ENCODE measurements around the gene DHX8. TPM values are rescaled to one million over a fixed set of nuclear protein-coding genes. Genes with fewer than 3 reads are reported as not detected.
A peak's percentile ranks its signal among the peaks of the same experiment; 100 is the strongest.

DHX8 gene
- total RNA-seq, 1 experiment from 2014 or later, result 53.5 TPM

DNA sequence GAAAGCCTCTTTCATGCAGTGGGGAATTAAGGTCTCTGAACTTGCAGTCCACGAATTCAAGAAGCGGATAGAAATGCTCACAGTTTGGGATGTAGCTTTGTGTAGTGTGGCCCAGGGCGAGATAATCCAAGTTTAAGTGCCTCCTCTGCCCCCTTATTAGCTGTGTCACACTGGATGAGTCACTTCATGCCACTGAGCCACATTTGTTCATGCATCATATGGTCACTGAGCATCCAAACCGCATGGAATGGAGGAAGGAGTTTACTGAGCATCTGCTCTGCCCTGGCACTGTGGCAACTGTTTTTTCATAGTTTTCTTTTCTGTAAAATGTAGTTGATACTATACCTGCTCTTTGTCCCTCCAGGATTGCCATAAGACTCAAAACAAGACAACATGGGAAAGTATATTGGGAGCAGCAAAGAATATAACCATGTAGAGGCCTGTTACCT, 15.1 kb upstream of the DHX8 start:
- intact Hi-C loops (cut with micrococcal nuclease), result no loop called here
- TF ChIP-seq FOSL1 (IDR thresholded peaks at IDR 0.05; ENCODE audit: low read depth) (peak; percentile 53), EGR1 (IDR thresholded peaks at IDR 0.05; ENCODE audit: low read depth) (no peak), JUND (IDR thresholded peaks at IDR 0.05) (0 out of 2 replicates have a peak, but pooled peaks have one; percentile 37)
- Histone ChIP-seq H3K27ac (ENCODE audit: low read depth, low read length) (no peak overlapping the region), H3K27me3 (ENCODE audit: insufficient read depth, low read length) (no peaks in the 10 kb centered on the region), H3K4me1 (ENCODE audit: control insufficient read depth in 1 of 2, insufficient read depth in 2 of 2, low read length in 2 of 2) (peaks cover 0 to 17% of the 10 kb centered on the region in 2 experiments; a peak in 2 of 4 replicates), H3K9me2 (ENCODE audit: insufficient read depth) (no peaks in the 10 kb centered on the region), H3K36me3 (ENCODE audit: control insufficient read depth in 1 of 2, insufficient read depth in 2 of 2, low read length in 2 of 2) (no peaks in the 10 kb centered on the region), H4K20me1 (ENCODE audit: insufficient read depth) (no peaks in the 10 kb centered on the region), H3K9me3 (ENCODE audit: control insufficient read depth in 1 of 2, insufficient read depth in 1 of 2, low read depth in 1 of 2, low read length in 2 of 2) (no peaks in the 10 kb centered on the region), H3K4me3 (replicated peaks in 1 of 2; ENCODE audit: low read depth in 1 of 2, low read length in 2 of 2) (0 out of 4 replicates have a peak overlapping the region, but pooled peaks of 1 of the 2 experiments have one; percentile 12), H3K9ac (ENCODE audit: low read length) (0 out of 2 replicates have a peak overlapping the region, but pooled peaks have one; percentile 2), H2AFZ (ENCODE audit: low read depth, low read length, poor library complexity, severe bottlenecking) (peak overlapping the region; percentile 97), H3K79me2 (ENCODE audit: insufficient read depth, low read length) (no peaks in the 10 kb centered on the region), H3K4me2 (ENCODE audit: low read length) (peak overlapping the region; percentile 54)
- ATAC-seq, result peak; percentile 74
- ChIA-PET CTCF (interaction anchor here (1.0 to 3.5 kb wide), 3 partner anchors 15 to 76 kb away, joined by 3 to 12 read pairs (median 4); partner anchors contain the start of genes ARL4D and DHX8), POLR2A (interaction anchor here (0.7 to 1.7 kb wide), 3 partner anchors 50 to 101 kb away, joined by 3 to 7 read pairs (median 3); partner anchors contain the start of gene ARL4D), RAD21 (ENCODE audit: low non-redundant PET in 1 of 2, low total read pairs in 2 of 2, uncharacterized antibody in 2 of 2, unreplicated experiment in 2 of 2) (no interaction called here)
- BruUV-seq (replicated peaks), result no TSS peak
- DNase-seq (ENCODE audit: low read depth, low spot score), result peak; percentile 33

DNA sequence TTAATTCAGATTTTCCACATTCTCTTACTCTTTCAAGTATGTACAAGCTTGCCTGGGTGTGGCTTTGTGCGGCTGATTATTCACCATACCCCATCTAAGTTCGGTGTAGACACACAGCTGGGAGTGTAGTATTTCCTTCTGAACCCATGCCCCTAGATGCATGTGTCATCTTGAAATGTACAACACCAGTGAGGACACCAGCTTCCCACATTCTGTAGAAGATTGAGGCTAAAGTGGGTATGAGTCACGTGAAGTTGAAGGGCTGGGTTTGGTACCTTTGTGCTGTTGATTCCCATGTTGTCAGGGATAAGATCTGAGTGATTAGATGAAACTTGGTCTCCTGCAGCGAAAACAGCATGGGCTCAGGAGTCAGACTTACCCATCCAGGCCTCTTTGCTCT, 14.6 kb upstream of the DHX8 start:
- no peaks in the 10 kb centered on the region for H3K9me2 ChIP-seq (ENCODE audit: insufficient read depth)
- ChIA-PET CTCF (interaction anchor here (1.3 to 3.5 kb wide), 2 partner anchors 15 to 76 kb away, joined by 4 to 12 read pairs; partner anchors contain the start of gene DHX8), RAD21 (ENCODE audit: low non-redundant PET in 1 of 2, low total read pairs in 2 of 2, uncharacterized antibody in 2 of 2, unreplicated experiment in 2 of 2) (no interaction called here), POLR2A (interaction anchor here (0.7 to 1.9 kb wide), 3 partner anchors 15 to 101 kb away, joined by 3 to 7 read pairs (median 6); partner anchors contain the start of genes ARL4D and DHX8)
- H3K36me3 ChIP-seq (ENCODE audit: control insufficient read depth in 1 of 2, insufficient read depth in 2 of 2, low read length in 2 of 2), result no peaks in the 10 kb centered on the region
- intact Hi-C loops (cut with micrococcal nuclease), result no loop called here
- ATAC-seq, result peak; percentile 77
- H3K4me3 ChIP-seq (replicated peaks in 1 of 2; ENCODE audit: low read depth in 1 of 2, low read length in 2 of 2), result 0 out of 4 replicates have a peak overlapping the region, but pooled peaks of 1 of the 2 experiments have one; percentile 12
- peak overlapping the region; percentile 97 for H2AFZ ChIP-seq (ENCODE audit: low read depth, low read length, poor library complexity, severe bottlenecking)
- DNase-seq (ENCODE audit: low read depth, low spot score), result peak; percentile 46
- H3K4me1 ChIP-seq (ENCODE audit: control insufficient read depth in 1 of 2, insufficient read depth in 2 of 2, low read length in 2 of 2), result peaks cover 0 to 17% of the 10 kb centered on the region in 2 experiments; a peak in 2 of 4 replicates
- H3K27ac ChIP-seq (ENCODE audit: low read depth, low read length), result no peak overlapping the region
- 0 out of 2 replicates have a peak overlapping the region, but pooled peaks have one; percentile 2 for H3K9ac ChIP-seq (ENCODE audit: low read length)
- no peaks in the 10 kb centered on the region for H3K79me2 ChIP-seq (ENCODE audit: insufficient read depth, low read length)
- peak overlapping the region; percentile 54 for H3K4me2 ChIP-seq (ENCODE audit: low read length)
- no peaks in the 10 kb centered on the region for H3K9me3 ChIP-seq (ENCODE audit: control insufficient read depth in 1 of 2, insufficient read depth in 1 of 2, low read depth in 1 of 2, low read length in 2 of 2)
- no peak for TF ChIP-seq SIN3A (IDR thresholded peaks at IDR 0.05; ENCODE audit: low read depth)
- TF ChIP-seq YY1 (IDR thresholded peaks at IDR 0.05; ENCODE audit: extremely low read depth, insufficient replicate concordance, low read depth, low read length), result no peak
- no TSS peak for BruUV-seq (replicated peaks)
- no peaks in the 10 kb centered on the region for H3K27me3 ChIP-seq (ENCODE audit: insufficient read depth, low read length)
- no peaks in the 10 kb centered on the region for H4K20me1 ChIP-seq (ENCODE audit: insufficient read depth)

Data from HCT116 (cell line).